ENCODE data around the gene PRPH2. TPM values are rescaled to one million over a fixed set of nuclear protein-coding genes. Genes with fewer than 3 reads are reported as not detected.

The PRPH2 gene
- polyA plus RNA-seq, 1 donor from 2014 or later: not detected

- Histone ChIP-seq H3K9ac (ENCODE audit: low read length) (no peak overlapping the region), H3K9me2 (ENCODE audit: insufficient read depth, low read length) (no peaks in the 10 kb centered on the region), H3K4me2 (ENCODE audit: low read length) (no peak overlapping the region)
Observed at GRCh38 chr6:42653851-42654250, 68.5 kb downstream of the PRPH2 start.

GRCh38 chr6:42652024-42652746, 70.2 kb downstream of the PRPH2 start:
- Histone ChIP-seq H3K4me3 (ENCODE audit: low read length) (no peak overlapping the region), H4K20me1 (ENCODE audit: insufficient read depth) (no peaks in the 10 kb centered on the region), H3K79me2 (replicated peaks; ENCODE audit: insufficient read depth, low read length) (no peaks in the 10 kb centered on the region), H2AFZ (ENCODE audit: low read depth, low read length) (no peak overlapping the region), H3K36me3 (ENCODE audit: insufficient read depth, low read length) (no peaks in the 10 kb centered on the region), H3K9me2 (ENCODE audit: insufficient read depth, low read length) (no peaks in the 10 kb centered on the region), H3F3A (ENCODE audit: insufficient read depth, low read length, poor library complexity, severe bottlenecking) (no peaks in the 10 kb centered on the region), H3K9me3 (ENCODE audit: low read length) (no peaks in the 10 kb centered on the region), H3K27ac (ENCODE audit: low read length) (no peak overlapping the region), H3K9ac (ENCODE audit: low read length) (no peak overlapping the region), H3K4me2 (ENCODE audit: low read length) (no peak overlapping the region), H3K27me3 (ENCODE audit: insufficient read depth, low read depth, low read length) (no peaks in the 10 kb centered on the region)
- TF ChIP-seq SMC3 (conservative IDR thresholded peaks at IDR 0.05; ENCODE audit: poor library complexity) (no peak), CTCF (IDR thresholded peaks at IDR 0.05; ENCODE audit: poor library complexity, severe bottlenecking) (no peak), EP300 (conservative IDR thresholded peaks at IDR 0.05; ENCODE audit: poor library complexity, severe bottlenecking) (no peak), TAF1 (IDR thresholded peaks at IDR 0.05; ENCODE audit: low read depth) (no peak), POLR2AphosphoS5 (IDR thresholded peaks at IDR 0.05) (no peak), EZH2 (IDR thresholded peaks at IDR 0.05; ENCODE audit: borderline replicate concordance, insufficient read depth, low read length, poor library complexity, severe bottlenecking) (no peak)

More at GRCh38 chr6:42653851-42654250, 68.5 kb downstream of the PRPH2 start:
- no peaks in the 10 kb centered on the region for H3F3A ChIP-seq (ENCODE audit: insufficient read depth, low read length, poor library complexity, severe bottlenecking)
- no peaks in the 10 kb centered on the region for H4K20me1 ChIP-seq (ENCODE audit: insufficient read depth)
- H3K27ac ChIP-seq (ENCODE audit: low read length): no peak overlapping the region
- no peak overlapping the region for H2AFZ ChIP-seq (ENCODE audit: low read depth, low read length)
- H3K79me2 ChIP-seq (replicated peaks; ENCODE audit: insufficient read depth, low read length): no peaks in the 10 kb centered on the region
- H3K36me3 ChIP-seq (ENCODE audit: insufficient read depth, low read length): peaks cover 9% of the 10 kb centered on the region
- TF ChIP-seq EZH2 (IDR thresholded peaks at IDR 0.05; ENCODE audit: borderline replicate concordance, insufficient read depth, low read length, poor library complexity, severe bottlenecking) (no peak), SMC3 (conservative IDR thresholded peaks at IDR 0.05; ENCODE audit: poor library complexity) (no peak), REST (IDR thresholded peaks at IDR 0.05; ENCODE audit: borderline replicate concordance) (no peak), POLR2AphosphoS5 (IDR thresholded peaks at IDR 0.05) (no peak), TAF1 (IDR thresholded peaks at IDR 0.05; ENCODE audit: low read depth) (no peak), CTCF (IDR thresholded peaks at IDR 0.05; ENCODE audit: poor library complexity, severe bottlenecking) (no peak), RAD21 (conservative IDR thresholded peaks at IDR 0.05) (no peak), EP300 (conservative IDR thresholded peaks at IDR 0.05; ENCODE audit: poor library complexity, severe bottlenecking) (no peak), MXI1 (conservative IDR thresholded peaks at IDR 0.05; ENCODE audit: poor library complexity, severe bottlenecking) (no peak)
- no peaks in the 10 kb centered on the region for H3K9me3 ChIP-seq (ENCODE audit: low read length)
- H3K27me3 ChIP-seq (ENCODE audit: insufficient read depth, low read depth, low read length): no peaks in the 10 kb centered on the region
- H3K4me3 ChIP-seq (ENCODE audit: low read length): no peak overlapping the region

Small RNAs within 50 kb of the gene (small RNA-seq; reads per million reads assigned to genes)
- 0 to 0.03 (median 0) reads per million in 3 experiments for gene RNU6-890P

Other genes starting within 250 kb of the PRPH2 start
- 24.4 and 25.5 TPM in 2 replicates for gene UBR2, start 158.6 kb downstream of the PRPH2 start, polyA plus RNA-seq
- 112 and 125 TPM in 2 replicates for gene TBCC, start 23.5 kb upstream of the PRPH2 start, polyA plus RNA-seq
- 6.7 and 8.2 TPM in 2 replicates for gene BICRAL, start 59.5 kb upstream of the PRPH2 start, polyA plus RNA-seq
- 84.6 and 88.5 TPM in 2 replicates for gene RPL7L1, start 157.0 kb upstream of the PRPH2 start, polyA plus RNA-seq
- not detected in 2 replicates for gene PTCRA, start 193.5 kb upstream of the PRPH2 start, polyA plus RNA-seq
- gene CNPY3, start 206.9 kb upstream of the PRPH2 start, polyA plus RNA-seq: 26.4 and 37.3 TPM in 2 replicates
- gene GNMT, start 238.2 kb upstream of the PRPH2 start, polyA plus RNA-seq: 0.30 and 0.97 TPM in 2 replicates